CD4-positive, alpha-beta T cell treated with Interleukin-6 for 4 hours (primary cell): ENCODE measurements around the gene TGM3.

Source experiments
- DNase-seq: peaks from one replicate; pipeline ENCODE4 v3.0.0-alpha.2; 2020; ENCODE audit warnings: mixed read lengths

Gene TGM3

GRCh38 chr20:2340136-2340535 lies 44.3 kb downstream of the TGM3 start:
- DNase-seq = no peak

- no peak for DNase-seq
Measured at GRCh38 chr20:2340823-2341222, 45.0 kb downstream of the TGM3 start.

GRCh38 chr20:2341336-2341735 lies 45.5 kb downstream of the TGM3 start:
- no peak for DNase-seq

DNA sequence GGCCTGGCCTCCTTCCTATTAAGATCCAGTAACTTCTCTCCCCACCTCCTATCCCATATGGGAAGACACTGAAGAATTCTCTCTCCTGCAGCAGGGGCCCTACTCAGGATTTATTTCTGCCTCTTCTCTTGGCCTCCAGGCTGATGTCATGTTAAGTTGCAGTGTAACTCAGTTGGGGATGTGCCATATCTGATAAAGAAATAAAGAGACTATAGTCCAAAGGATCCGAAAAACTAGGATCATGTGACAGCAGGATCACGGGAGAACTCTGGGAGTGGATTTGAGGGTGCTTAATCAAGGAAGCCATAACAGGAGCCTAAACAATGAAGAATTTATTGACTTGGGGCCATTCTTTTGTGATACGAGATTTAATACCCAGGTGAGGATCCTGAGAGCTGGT lies 46.4 kb downstream of the TGM3 start:
- DNase-seq = no peak

DNA sequence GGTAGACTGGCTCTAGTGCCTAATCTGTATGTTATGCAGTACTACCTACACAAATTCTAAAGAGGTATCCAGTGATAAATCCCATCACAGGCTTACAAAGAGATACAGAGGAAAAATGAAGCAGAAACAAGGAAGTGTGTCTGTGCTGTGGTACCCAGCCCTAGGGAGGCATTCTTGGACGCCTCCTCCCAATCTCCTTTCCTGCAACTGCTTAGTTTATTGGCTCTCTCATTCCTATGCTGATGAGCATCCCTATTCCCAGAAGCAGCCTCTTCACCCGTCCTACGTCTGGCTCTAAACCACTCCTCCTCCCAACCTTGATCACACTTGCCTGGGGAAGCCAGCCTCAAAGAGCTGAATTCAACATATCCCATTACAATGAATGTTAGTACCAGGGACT lies 50.4 kb downstream of the TGM3 start:
- DNase-seq = no peak

GRCh38 chr20:2348336-2348735 lies 52.5 kb downstream of the TGM3 start:
- no peak for DNase-seq

DNA sequence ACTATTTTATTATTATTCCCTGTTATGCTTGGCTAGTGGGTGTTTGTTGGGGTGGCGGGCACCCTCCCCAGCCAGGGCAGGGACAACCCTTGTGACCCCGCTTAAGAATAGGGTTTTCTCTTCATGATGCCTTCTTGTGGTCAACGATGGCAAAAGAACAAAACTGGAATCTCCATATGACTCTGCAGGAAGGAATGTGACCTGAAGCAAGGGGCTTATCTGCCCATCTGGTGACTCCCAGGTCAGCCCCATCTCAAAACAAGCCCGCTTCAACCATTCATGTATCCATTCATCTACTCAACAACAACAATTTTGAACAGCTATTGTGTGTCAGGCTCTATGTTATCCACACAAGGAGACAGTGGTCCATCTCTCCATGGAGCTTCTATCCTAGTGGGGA lies 54.0 kb downstream of the TGM3 start:
- no peak for DNase-seq

DNA sequence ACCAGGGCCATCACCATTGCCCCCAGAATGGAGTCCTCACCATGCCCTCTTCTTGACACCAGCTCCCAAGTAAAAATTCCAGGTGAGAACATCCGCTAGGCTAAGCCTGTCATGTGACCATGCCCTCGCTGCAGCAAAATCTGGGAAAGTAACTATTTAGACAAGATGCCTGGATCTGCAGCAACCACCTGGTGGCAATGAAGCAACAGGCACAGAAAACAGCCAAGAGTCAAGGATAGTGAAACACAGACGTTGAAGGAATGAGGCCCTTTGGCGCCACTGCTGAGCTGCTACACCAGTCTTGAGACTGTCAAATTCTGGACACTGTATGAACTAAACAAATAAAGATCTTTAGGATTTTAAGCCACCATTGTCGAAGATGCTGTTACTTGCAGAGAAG lies 54.8 kb downstream of the TGM3 start:
- DNase-seq = no peak

GRCh38 chr20:2353231-2353630 lies 57.4 kb downstream of the TGM3 start:
- DNase-seq = no peak

GRCh38 chr20:2357114-2357513 lies 61.3 kb downstream of the TGM3 start:
- no peak for DNase-seq

GRCh38 chr20:2358006-2358405 lies 62.2 kb downstream of the TGM3 start:
- DNase-seq = no peak

DNA sequence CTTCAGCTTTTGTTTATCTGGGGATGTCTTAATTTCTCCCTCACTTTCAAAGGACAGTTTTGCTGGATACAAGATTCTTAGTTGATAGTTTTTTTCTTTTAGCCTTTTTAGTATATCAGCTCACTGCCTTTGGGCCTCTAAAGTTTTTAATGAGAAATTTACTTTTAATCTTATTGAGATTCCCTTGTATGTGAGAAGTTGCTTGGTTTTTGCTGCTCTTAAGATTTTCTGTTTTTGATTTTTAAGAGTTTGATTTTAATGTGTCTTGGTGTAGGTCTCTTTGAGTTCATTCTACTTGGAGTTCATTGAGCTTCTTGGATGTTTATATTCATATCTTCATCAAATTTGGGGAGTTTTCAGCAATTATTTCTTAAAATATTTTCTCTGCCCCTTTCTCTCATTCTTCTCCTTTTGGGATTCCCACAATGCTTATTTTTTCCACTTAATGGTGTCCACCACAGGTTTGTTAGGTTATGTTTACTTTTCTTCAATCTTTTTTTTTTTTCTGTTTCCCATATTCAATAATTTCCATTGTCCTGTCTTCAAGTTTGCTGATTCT lies 65.3 kb downstream of the TGM3 start:
- no peak for DNase-seq

- DNase-seq = no peak
Measured at GRCh38 chr20:2363187-2363586, 67.4 kb downstream of the TGM3 start.

- DNase-seq = no peak
Measured at GRCh38 chr20:2363587-2363986, 67.8 kb downstream of the TGM3 start.

DNA sequence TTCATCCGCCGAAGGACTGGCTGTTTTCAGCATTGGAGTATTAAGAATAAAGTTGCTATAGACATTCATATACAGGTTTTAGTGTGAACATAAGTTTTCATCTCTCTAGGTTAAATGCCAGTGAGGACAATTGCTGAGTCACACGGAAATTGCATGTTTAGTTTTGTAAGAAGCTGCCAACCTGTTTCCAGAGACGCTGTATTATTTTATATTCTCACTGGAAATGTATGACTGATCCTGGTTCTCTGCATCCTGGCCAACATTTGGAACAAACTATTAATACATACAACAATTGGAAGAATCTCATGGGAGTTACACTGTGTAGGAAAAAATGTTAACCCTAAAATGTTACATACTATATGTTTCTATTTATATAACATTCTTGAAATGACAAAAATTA lies 68.2 kb downstream of the TGM3 start:
- DNase-seq = no peak

- DNase-seq = no peak
Measured at GRCh38 chr20:2365091-2365490, 69.3 kb downstream of the TGM3 start.

- no peak for DNase-seq
Measured at GRCh38 chr20:2365666-2366065, 69.9 kb downstream of the TGM3 start.

DNA sequence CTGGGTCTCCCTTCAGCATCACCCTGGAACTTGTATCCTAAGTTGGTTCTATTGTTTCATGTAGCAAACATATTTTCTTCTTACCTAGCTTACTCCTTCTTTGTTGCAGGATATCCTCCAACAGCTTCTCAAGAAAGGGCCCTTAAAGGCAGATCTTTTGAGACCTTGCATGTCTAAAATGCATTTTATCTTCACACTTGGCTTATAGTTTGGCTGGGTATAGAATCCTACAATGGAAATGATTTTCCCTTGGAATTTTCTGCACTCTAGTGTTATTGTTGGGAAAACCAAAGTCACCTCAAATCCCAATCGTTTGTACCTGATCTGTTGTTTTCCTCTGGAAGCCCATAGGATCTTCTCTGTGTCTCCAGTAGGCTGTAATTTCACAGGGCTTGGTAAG lies 72.8 kb downstream of the TGM3 start:
- no peak for DNase-seq

DNA sequence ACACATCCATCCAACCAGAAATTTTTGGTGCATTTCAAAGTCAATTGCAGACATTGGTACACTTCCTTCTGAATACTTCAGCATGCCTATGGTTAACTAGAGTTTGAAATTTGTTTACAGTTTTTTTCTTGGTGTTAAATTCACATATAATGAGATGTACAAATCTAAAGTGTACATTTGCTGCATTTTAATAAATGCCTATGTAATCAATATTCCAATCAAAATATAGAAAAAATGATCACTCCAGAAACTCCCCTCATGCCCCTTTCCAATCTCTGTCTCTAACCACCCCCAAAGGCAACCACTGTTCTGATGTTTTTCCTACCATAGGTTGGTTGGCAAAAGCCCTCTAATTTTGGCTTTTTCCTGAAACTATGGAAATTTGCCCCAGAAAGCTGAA lies 77.3 kb downstream of the TGM3 start:
- DNase-seq = no peak

- no peak for DNase-seq
Measured at GRCh38 chr20:2374346-2375125, 78.7 kb downstream of the TGM3 start.

- DNase-seq = no peak
Measured at GRCh38 chr20:2378893-2379292, 83.1 kb downstream of the TGM3 start.

DNA sequence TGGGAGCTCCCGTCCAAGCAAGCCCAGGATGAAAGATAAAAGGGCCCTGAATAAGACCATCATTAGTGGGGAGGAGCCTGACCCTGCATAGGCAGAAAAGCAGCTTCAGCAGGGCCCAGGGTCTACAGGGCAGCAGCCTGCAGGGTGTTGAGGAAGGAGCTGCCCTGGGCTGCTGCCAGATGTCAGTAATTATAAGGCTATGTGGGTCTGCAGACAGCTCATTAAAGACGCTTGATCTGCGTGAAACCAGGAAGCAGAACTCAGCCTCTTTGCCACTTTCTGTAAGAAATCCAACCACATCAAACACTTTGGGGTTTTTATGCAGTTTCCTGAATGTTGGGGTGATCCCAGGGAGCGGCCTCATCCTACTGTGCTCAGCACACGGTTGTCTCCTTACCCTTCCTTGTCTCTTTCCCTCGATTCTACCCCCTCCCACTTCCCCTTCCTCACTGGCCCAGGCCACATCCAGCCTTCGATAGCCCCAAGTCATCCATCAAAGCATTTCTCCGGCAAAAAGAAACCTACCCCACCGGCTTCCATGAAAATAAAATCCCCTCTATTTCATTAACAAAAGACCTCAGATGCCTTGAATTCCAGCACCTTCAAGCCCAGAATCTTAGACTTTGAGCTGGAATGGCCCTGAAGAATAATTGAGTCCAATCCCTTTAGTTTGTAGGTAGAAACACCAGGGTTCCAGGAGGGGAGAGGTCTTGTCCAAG lies 83.9 kb downstream of the TGM3 start:
- DNase-seq = peak; percentile 20

DNA sequence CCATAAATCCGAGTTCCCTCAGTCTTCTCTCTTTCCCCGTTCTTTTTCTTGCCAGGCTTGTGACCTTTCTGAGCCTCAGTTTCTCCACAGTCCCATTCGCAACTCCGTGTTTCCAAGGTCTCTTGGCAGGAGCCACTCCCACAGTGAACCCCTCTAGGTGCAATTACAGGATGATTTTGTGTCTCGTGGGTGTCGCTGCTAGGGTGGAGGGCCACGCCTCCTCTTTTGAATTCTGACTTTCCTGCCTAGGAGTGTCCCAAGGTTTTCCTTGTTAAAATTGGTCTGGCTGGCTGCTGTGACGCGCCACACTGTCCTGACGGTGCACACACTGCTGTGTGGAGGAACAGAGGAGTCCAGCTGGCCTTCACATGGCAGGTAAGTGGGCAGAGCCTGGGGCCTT lies 84.8 kb downstream of the TGM3 start, which contains the start of gene TGM6:
TSS of gene TGM6 (plus strand) at position 301 of the 400 bp plus-strand sequence. CDS start at position 369, 68 bp downstream.
- DNase-seq = no peak

GRCh38 chr20:2381303-2381702 lies 85.5 kb downstream of the TGM3 start:
- DNase-seq = no peak
